Measurements from ENCODE around the gene AUTS2. TPM values are rescaled to one million over a fixed set of nuclear protein-coding genes. Genes with fewer than 3 reads are reported as not detected.

The AUTS2 gene
- total RNA-seq, 1 experiment from 2014 or later, result 42.1 TPM

GRCh38 chr7:70614237-70615045 is 1016.2 kb downstream of the AUTS2 start:
- Histone ChIP-seq H3K9me3 (ENCODE audit: low read depth, low read length, poor library complexity, severe bottlenecking) (no peaks in the 10 kb centered on the region), H3K36me3 (ENCODE audit: insufficient read depth, low read length, poor library complexity, severe bottlenecking) (no peaks in the 10 kb centered on the region), H3K4me1 (ENCODE audit: insufficient read depth, low read length, poor library complexity, severe bottlenecking) (peaks cover 11% of the 10 kb centered on the region), H3K4me3 (ENCODE audit: low read depth, low read length, poor library complexity, severe bottlenecking) (no peak overlapping the region), H3K27me3 (replicated peaks; ENCODE audit: insufficient read depth, low read depth, low read length, poor library complexity) (no peaks in the 10 kb centered on the region), H3K27ac (ENCODE audit: low read depth, low read length, poor library complexity, severe bottlenecking) (no peak overlapping the region)
- ChIA-PET CTCF (no interaction called here), POLR2A (ENCODE audit: low non-redundant PET) (no interaction called here)
- DNase-seq (ENCODE audit: low spot score), result peak; percentile 74
- no peak for TF ChIP-seq CTCF (conservative IDR thresholded peaks at IDR 0.05; ENCODE audit: low read depth, low read length)
- no TSS peak for BruUV-seq (replicated peaks)
- intact Hi-C loops (cut with micrococcal nuclease; ENCODE audit: unreplicated experiment), result no loop called here

- Histone ChIP-seq H3K9me3 (ENCODE audit: low read depth, low read length, poor library complexity, severe bottlenecking) (no peaks in the 10 kb centered on the region), H3K27ac (ENCODE audit: low read depth, low read length, poor library complexity, severe bottlenecking) (no peak overlapping the region), H3K4me1 (ENCODE audit: insufficient read depth, low read length, poor library complexity, severe bottlenecking) (peaks cover 11% of the 10 kb centered on the region), H3K4me3 (ENCODE audit: low read depth, low read length, poor library complexity, severe bottlenecking) (no peak overlapping the region), H3K27me3 (replicated peaks; ENCODE audit: insufficient read depth, low read depth, low read length, poor library complexity) (no peaks in the 10 kb centered on the region), H3K36me3 (ENCODE audit: insufficient read depth, low read length, poor library complexity, severe bottlenecking) (no peaks in the 10 kb centered on the region)
- DNase-seq (ENCODE audit: low spot score), result no peak
- TF ChIP-seq CTCF (conservative IDR thresholded peaks at IDR 0.05; ENCODE audit: low read depth, low read length) (no peak), EZH2 (IDR thresholded peaks at IDR 0.05; ENCODE audit: borderline replicate concordance, low read depth, low read length, poor library complexity, severe bottlenecking) (no peak)
- intact Hi-C loops (cut with micrococcal nuclease; ENCODE audit: unreplicated experiment), result no loop called here
- ChIA-PET POLR2A (ENCODE audit: low non-redundant PET) (no interaction called here), CTCF (no interaction called here)
- no TSS peak for BruUV-seq (replicated peaks)
Observed at GRCh38 chr7:70615066-70615606, 1016.9 kb downstream of the AUTS2 start.

- CTCF ChIA-PET, result no interaction called here
- TF ChIP-seq EZH2 (IDR thresholded peaks at IDR 0.05; ENCODE audit: borderline replicate concordance, low read depth, low read length, poor library complexity, severe bottlenecking) (no peak), CTCF (conservative IDR thresholded peaks at IDR 0.05; ENCODE audit: low read depth, low read length) (no peak)
- POLR2A ChIA-PET (ENCODE audit: low non-redundant PET), result no interaction called here
- H3K27ac ChIP-seq (ENCODE audit: low read depth, low read length, poor library complexity, severe bottlenecking), result no peak overlapping the region
- peaks cover 11% of the 10 kb centered on the region for H3K4me1 ChIP-seq (ENCODE audit: insufficient read depth, low read length, poor library complexity, severe bottlenecking)
- no peaks in the 10 kb centered on the region for H3K36me3 ChIP-seq (ENCODE audit: insufficient read depth, low read length, poor library complexity, severe bottlenecking)
- no TSS peak for BruUV-seq (replicated peaks)
- intact Hi-C loops (cut with micrococcal nuclease; ENCODE audit: unreplicated experiment), result no loop called here
- no peaks in the 10 kb centered on the region for H3K27me3 ChIP-seq (replicated peaks; ENCODE audit: insufficient read depth, low read depth, low read length, poor library complexity)
- no peak overlapping the region for H3K4me3 ChIP-seq (ENCODE audit: low read depth, low read length, poor library complexity, severe bottlenecking)
- H3K9me3 ChIP-seq (ENCODE audit: low read depth, low read length, poor library complexity, severe bottlenecking), result no peaks in the 10 kb centered on the region
- no peak for DNase-seq (ENCODE audit: low spot score)
Observed at GRCh38 chr7:70616211-70616610, 1017.9 kb downstream of the AUTS2 start.

Data from A673 (cell line).